K562 (cell line): Measurements from ENCODE around the gene ZNF860. TPM values are rescaled to one million over a fixed set of nuclear protein-coding genes. Genes with fewer than 3 reads are reported as not detected.

Experiments used
- ATAC-seq: fragments of 200-7000 bp; cut with Tn5 transposase; 3 replicates; pipeline ENCODE4 v1.9.1; 2020; ENCODE audit warnings: moderate library complexity
- BruUV-seq: library from RNA; stranded (reverse); fragments of 400-500 nt; replicated peaks from 2 replicates; lab custom pipeline; 2021; lab: Mats Ljungman, UMichigan
- CTCF ChIA-PET: fragments of 300-600 bp; formaldehyde crosslinking; extraction: SDS; loops from one replicate; lab custom pipeline; 2021; ENCODE audit warnings: low intra/inter-chr PET ratio; lab: Yijun Ruan, JAX
- POLR2A ChIA-PET: fragments of 300-600, 350-650 bp; sonication (Branson Sonifier 250); formaldehyde crosslinking; extraction: SDS; loops from one replicate; lab custom pipeline; 2021; ENCODE audit warnings: antibody characterized with exemption, inconsistent platforms; lab: Yijun Ruan, JAX
- DNase-seq, 4 experiments: peaks; one replicate each; pipeline versions ENCODE4 v3.0.0 to v3.0.0-alpha.2; 2011 to 2018; ENCODE audit warnings: low spot score in 3 of 4, mixed read lengths in 3 of 4; ENCODE audit errors: extremely low read depth in 1 of 4
- FAIRE-seq: peaks from 2 replicates; lab custom pipeline; 2011; peaks lifted over from hg19 to GRCh38; lab: Jason Lieb, UNC
- H2AFZ ChIP-seq: 2 replicates; pipeline ENCODE4 v1.6.0; 2011; ENCODE audit warnings: low read depth, low read length, control low read depth, inconsistent platforms
- H3K27ac ChIP-seq: fragments of 200-600 bp; 3 replicates; pipeline ENCODE4 v1.8.0; 2011; ENCODE audit warnings: low read depth, mild to moderate bottlenecking, control low read depth, inconsistent platforms, low read length, moderate library complexity, mixed read lengths; ENCODE audit errors: extremely low read depth
- H3K27me3 ChIP-seq, 2 experiments: fragments of 300-600 bp in 1 of 2; 2 replicates in 1 of 2; 3 replicates in 1 of 2; pipeline versions ENCODE4 v1.6.0 to v1.8.0; 2011; ENCODE audit warnings: inconsistent platforms in 2 of 2, low read length in 2 of 2, mild to moderate bottlenecking in 1 of 2, mixed read lengths in 1 of 2, moderate library complexity in 1 of 2; ENCODE audit not compliant: control insufficient read depth in 2 of 2, insufficient read depth in 2 of 2
- H3K36me3 ChIP-seq: fragments of 300-600 bp; 3 replicates; pipeline ENCODE4 v1.8.0; 2011; ENCODE audit warnings: mild to moderate bottlenecking, low read length, inconsistent platforms; ENCODE audit not compliant: control insufficient read depth, insufficient read depth
- H3K4me1 ChIP-seq, 2 experiments: fragments of 200-600 bp in 1 of 2; replicated peaks in 1 of 2; 2 replicates in 1 of 2; 3 replicates in 1 of 2; pipeline versions ENCODE4 v1.5.1 to v1.8.0; 2011; ENCODE audit warnings: inconsistent platforms in 2 of 2, low read length in 2 of 2, mild to moderate bottlenecking in 1 of 2, mixed read lengths in 1 of 2, moderate library complexity in 1 of 2; ENCODE audit not compliant: control insufficient read depth in 2 of 2, insufficient read depth in 2 of 2
- H3K4me2 ChIP-seq: 2 replicates; pipeline ENCODE4 v1.6.1; 2011; ENCODE audit warnings: low read length, control low read depth, inconsistent platforms, mixed read lengths; ENCODE audit not compliant: insufficient read depth
- H3K4me3 ChIP-seq: fragments of 200-600 bp; sonication (generic), shearing (Covaris generic); 2 replicates; pipeline ENCODE4 v1.5.1; 2016; ENCODE audit warnings: control low read depth, inconsistent platforms
- H3K79me2 ChIP-seq: fragments of 200-600 bp; 3 replicates; pipeline ENCODE4 v1.8.0; 2011; ENCODE audit warnings: low read length, inconsistent platforms; ENCODE audit not compliant: control insufficient read depth, insufficient read depth
- H3K9ac ChIP-seq, 2 experiments: 2 replicates each; pipeline versions ENCODE4 v1.6.0 to v1.6.1; 2011; ENCODE audit warnings: low read depth in 2 of 2, low read length in 2 of 2, control low read depth in 1 of 2, inconsistent platforms in 1 of 2, mild to moderate bottlenecking in 1 of 2, mixed read lengths in 1 of 2; ENCODE audit not compliant: insufficient read depth in 1 of 2
- H3K9me1 ChIP-seq: one replicate; pipeline ENCODE4 v1.6.0; 2011; ENCODE audit warnings: inconsistent platforms, mild to moderate bottlenecking, low read length, moderate library complexity; ENCODE audit not compliant: control insufficient read depth, insufficient read depth
- H3K9me3 ChIP-seq: replicated peaks from 2 replicates; pipeline ENCODE4 v1.5.1; 2011; ENCODE audit warnings: low read depth, low read length, inconsistent platforms; ENCODE audit not compliant: control insufficient read depth, insufficient read depth
- H4K20me1 ChIP-seq: replicated peaks from 2 replicates; pipeline ENCODE4 v1.6.1; 2011; ENCODE audit warnings: low read length, inconsistent platforms, mixed read lengths; ENCODE audit not compliant: control insufficient read depth, insufficient read depth
- HNRNPK ChIP-seq: fragments of 200-400 bp; formaldehyde crosslinking; IDR thresholded peaks from one replicate; pipeline ENCODE4 v1.6.1; 2018; ENCODE audit warnings: mild to moderate bottlenecking, low read depth, low read length; ENCODE audit not compliant: poor library complexity, severe bottlenecking
- HNRNPUL1 ChIP-seq: fragments of 200-400 bp; formaldehyde crosslinking; IDR thresholded peaks from 2 replicates; pipeline ENCODE4 v1.6.1; 2017; ENCODE audit warnings: low read length
- MYNN ChIP-seq, 2 experiments: sonication (generic); formaldehyde crosslinking in 1 of 2; IDR thresholded peaks; 2 replicates each; pipeline versions ENCODE4 v1.5.0 to v1.6.1; 2016 to 2020; ENCODE audit warnings: antibody characterized with exemption in 1 of 2, missing genetic modification reagents in 1 of 2
- PRPF4 ChIP-seq: fragments of 200-400 bp; formaldehyde crosslinking; IDR thresholded peaks from one replicate; pipeline ENCODE4 v1.6.1; 2017; ENCODE audit warnings: low read length, low read depth, mild to moderate bottlenecking; ENCODE audit not compliant: insufficient read depth, poor library complexity, severe bottlenecking
- PURB ChIP-seq: sonication (generic); formaldehyde crosslinking; IDR thresholded peaks from 2 replicates; pipeline ENCODE4 v1.9.0; 2021; ENCODE audit warnings: low read depth, mild to moderate bottlenecking, missing genetic modification reagents
- RBM17 ChIP-seq: fragments of 200-400 bp; formaldehyde crosslinking; IDR thresholded peaks from 2 replicates; pipeline ENCODE4 v1.6.1; 2017; ENCODE audit warnings: low read depth, mild to moderate bottlenecking, low read length, borderline replicate concordance
- RBM22 ChIP-seq: fragments of 200-400 bp; formaldehyde crosslinking; IDR thresholded peaks from 2 replicates; pipeline ENCODE4 v1.6.1; 2018; ENCODE audit warnings: low read length, low read depth; ENCODE audit not compliant: poor library complexity, severe bottlenecking
- RFX1 ChIP-seq: fragments of 450-650 bp; IDR thresholded peaks from 2 replicates; pipeline ENCODE4 v1.6.1; 2016; ENCODE audit warnings: mild to moderate bottlenecking, moderate library complexity
- STAT5B ChIP-seq: fragments of 250-450 bp; sonication (Bioruptor Pico); IDR thresholded peaks from 2 replicates; pipeline ENCODE4 v1.8.0; 2021; ENCODE audit warnings: mild to moderate bottlenecking, inconsistent platforms
- TCF7L2 ChIP-seq: fragments of 150-350 bp; IDR thresholded peaks from 2 replicates; pipeline ENCODE4 v1.6.1; 2016; ENCODE audit warnings: low read depth, mild to moderate bottlenecking, low read length, moderate library complexity
- ZNF165 ChIP-seq: fragments of 250-450 bp; sonication (Bioruptor Pico); IDR thresholded peaks from 2 replicates; pipeline ENCODE4 v1.4.0; 2020; ENCODE audit warnings: borderline replicate concordance
- ZNF347 ChIP-seq: fragments of 450-650 bp; formaldehyde crosslinking; IDR thresholded peaks from 2 replicates; pipeline ENCODE4 v1.4.0; 2020; ENCODE audit warnings: low read depth, mild to moderate bottlenecking, moderate library complexity
- ZNF551 ChIP-seq: fragments of 250-450 bp; sonication (Bioruptor Pico); IDR thresholded peaks from 2 replicates; pipeline ENCODE4 v1.5.0; 2021; ENCODE audit warnings: mild to moderate bottlenecking, moderate library complexity
- ZNF699 ChIP-seq: fragments of 250-450 bp; sonication (Bioruptor Pico); IDR thresholded peaks from 2 replicates; pipeline ENCODE4 v1.8.0; 2021; ENCODE audit warnings: mild to moderate bottlenecking, moderate library complexity; ENCODE audit not compliant: insufficient replicate concordance
- WGBS: fragments of 100-300 bp; shearing (Covaris generic); methylation state at CpG from one replicate; pipeline ENCODE4 v1.1.6; 2016; ENCODE audit warnings: low coverage, mixed read lengths; ENCODE audit not compliant: insufficient coverage; ENCODE audit errors: missing lambda C conversion rate; 5-methylcytosine and 5-hydroxymethylcytosine counted together
- in situ Hi-C: fragments of 300-500 bp; cut with MboI; formaldehyde crosslinking; loops from 4 replicates; pipeline ENCODE4 v1.15.0; 2018; ENCODE audit warnings: inconsistent platforms, mixed read lengths
- intact Hi-C: fragments of 100-400 bp; cut with micrococcal nuclease; formaldehyde crosslinking; loops from 2 replicates; pipeline ENCODE4 v1.14.2; 2022
- polyA plus RNA-seq, 8 experiments: library from polyadenylated mRNA; depleted of rRNA in 4 of 8; stranded (reverse) in 5 of 8; unstranded in 3 of 8; fragments of >200 nt; fragmentation: Nextera tagmentation in 2 of 8; fragmentation: Illumina TruSeq in 1 of 8; extraction: Ambion mirVana in 2 of 8; extraction: Trizol in 1 of 8; gene quantifications; 2 replicates each; pipeline versions ENCODE4 v1.2.1 to v1.2.3, GENCODE V29; 2011 to 2014; ENCODE audit warnings: inconsistent platforms in 1 of 8, missing spikeins in 1 of 8
- total RNA-seq, 7 experiments: library from RNA; depleted of rRNA in 6 of 7; stranded (reverse); fragments of >200 nt in 6 of 7; fragmentation: Illumina TruSeq in 2 of 7; extraction: Trizol in 2 of 7; gene quantifications; 2 replicates each; pipeline versions ENCODE4 v1.2.1 to v1.2.3, GENCODE V29; 2011 to 2021; ENCODE audit warnings: low replicate concordance in 1 of 7
- TF ChIP-seq, protein P1 (sequence below), 2 experiments: fragments of 250-450 bp in 1 of 2; fragments of 450-650 bp in 1 of 2; sonication (Bioruptor Pico) in 1 of 2; IDR thresholded peaks; 2 replicates each; pipeline versions ENCODE4 v1.6.1 to v1.8.0; 2016 to 2021; ENCODE audit warnings: mild to moderate bottlenecking in 2 of 2, moderate library complexity in 2 of 2, missing compliant biosample characterization in 1 of 2, missing genetic modification characterization in 1 of 2
- TF ChIP-seq, protein P2 (sequence below): fragments of 450-650 bp; IDR thresholded peaks from one replicate; pipeline ENCODE4 v1.6.1; 2018; ENCODE audit warnings: mild to moderate bottlenecking, moderate library complexity; ENCODE audit not compliant: partially characterized antibody

ZNF860 gene
- total and polyA plus RNA-seq, 9 of the 15 experiments (the other 6 are each of a cell fraction or from before 2014, with no cell fraction given): not detected

DNA sequence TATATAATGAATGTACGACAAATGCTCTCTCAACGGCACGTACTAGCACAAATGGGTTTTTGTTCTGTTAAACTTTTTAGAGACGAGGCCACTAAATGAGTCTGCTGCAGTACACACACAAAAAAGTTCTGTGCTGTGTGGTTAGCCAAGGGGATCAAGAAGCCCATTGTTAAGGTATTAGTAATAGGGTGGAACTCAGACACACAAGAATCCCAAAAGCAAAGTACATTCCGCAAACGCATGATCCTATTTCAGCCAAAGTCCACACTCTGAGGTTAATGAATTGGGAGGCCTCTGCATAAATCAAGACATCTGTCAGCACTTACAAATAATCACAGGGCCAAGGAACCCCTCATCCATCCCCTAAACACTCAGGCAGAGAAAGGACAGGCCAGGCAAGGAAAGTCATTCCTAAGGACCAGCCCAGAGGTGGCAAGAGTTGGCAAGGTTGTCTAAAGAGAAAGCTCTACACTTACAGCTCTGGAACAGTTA lies 12.6 kb upstream of the ZNF860 start:
- Histone ChIP-seq H3K27ac (no peak overlapping the region), H4K20me1 (no peaks in the 10 kb centered on the region), H3K9me1 (no peaks in the 10 kb centered on the region), H3K27me3 (peaks cover 0 to 19% of the 10 kb centered on the region in 2 experiments; a peak in 3 of 5 replicates), H3K9me3 (no peaks in the 10 kb centered on the region), H3K4me2 (no peak overlapping the region), H3K79me2 (no peaks in the 10 kb centered on the region), H3K4me3 (no peak overlapping the region), H3K36me3 (no peaks in the 10 kb centered on the region), H3K9ac (no peak overlapping the region), H2AFZ (no peak overlapping the region), H3K4me1 (no peaks in the 10 kb centered on the region)
- no peak for FAIRE-seq
- TF ChIP-seq RBM17 (no peak), RFX1 (no peak), ZNF347 (no peak), PURB (no peak), ZNF699 (CRISPR knock-in tag) (no peak), STAT5B (CRISPR knock-in tag) (no peak), MYNN (IDR thresholded peaks at IDR 0.05) (no peak), MYNN (CRISPR knock-in tag; IDR thresholded peaks at IDR 0.05) (no peak), ZNF551 (CRISPR knock-in tag) (no peak), TCF7L2 (no peak), HNRNPK (no peak), ZNF165 (no peak), RBM22 (no peak), PRPF4 (no peak), HNRNPUL1 (no peak)
- TF ChIP-seq, protein P1, sequence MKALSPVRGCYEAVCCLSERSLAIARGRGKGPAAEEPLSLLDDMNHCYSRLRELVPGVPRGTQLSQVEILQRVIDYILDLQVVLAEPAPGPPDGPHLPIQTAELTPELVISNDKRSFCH (CRISPR knock-in tag; IDR thresholded peaks at IDR 0.05): no peak
- TF ChIP-seq, protein P1 (tag; IDR thresholded peaks at IDR 0.05): no peak
- TF ChIP-seq, protein P2, sequence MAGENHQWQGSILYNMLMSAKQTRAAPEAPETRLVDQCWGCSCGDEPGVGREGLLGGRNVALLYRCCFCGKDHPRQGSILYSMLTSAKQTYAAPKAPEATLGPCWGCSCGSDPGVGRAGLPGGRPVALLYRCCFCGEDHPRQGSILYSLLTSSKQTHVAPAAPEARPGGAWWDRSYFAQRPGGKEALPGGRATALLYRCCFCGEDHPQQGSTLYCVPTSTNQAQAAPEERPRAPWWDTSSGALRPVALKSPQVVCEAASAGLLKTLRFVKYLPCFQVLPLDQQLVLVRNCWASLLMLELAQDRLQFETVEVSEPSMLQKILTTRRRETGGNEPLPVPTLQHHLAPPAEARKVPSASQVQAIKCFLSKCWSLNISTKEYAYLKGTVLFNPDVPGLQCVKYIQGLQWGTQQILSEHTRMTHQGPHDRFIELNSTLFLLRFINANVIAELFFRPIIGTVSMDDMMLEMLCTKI: no peak
- in situ Hi-C loops (no loop called here), intact Hi-C loops (no loop called here)
- WGBS: 5% methylated on average over 6 of the region's 6 CpGs
- CTCF ChIA-PET: no interaction called here
- ATAC-seq: no peak
- BruUV-seq: no TSS peak
- POLR2A ChIA-PET: no interaction called here
- no peak for DNase-seq
